SK-N-SH treated with all-trans-retinoic acid at 6 μM for 48 hours (cell line): ENCODE results near the gene DNAAF1.

Source experiments
- ATAC-seq: fragments of 200-7000 bp; cut with Tn5 transposase; 3 replicates; pipeline ENCODE4 v1.9.1; 2020; ENCODE audit warnings: mild to moderate bottlenecking, moderate library complexity
- ARNTL ChIP-seq: fragments of 450-650 bp; formaldehyde crosslinking; IDR thresholded peaks from 2 replicates; pipeline ENCODE4 v1.5.0; 2020; ENCODE audit warnings: low read depth, mild to moderate bottlenecking, moderate library complexity, borderline replicate concordance
- BACH2 ChIP-seq: fragments of 250-450 bp; sonication (Bioruptor Pico); IDR thresholded peaks from 2 replicates; pipeline ENCODE4 v1.9.0; 2021; ENCODE audit warnings: mild to moderate bottlenecking, borderline replicate concordance
- CSDC2 ChIP-seq: fragments of 250-450 bp; sonication (Bioruptor Pico); IDR thresholded peaks from 2 replicates; pipeline ENCODE4 v1.5.0; 2020; ENCODE audit warnings: mild to moderate bottlenecking, moderate library complexity
- ESRRG ChIP-seq: fragments of 250-450 bp; sonication (Bioruptor Pico); IDR thresholded peaks from 2 replicates; pipeline ENCODE4 v1.6.1; 2021; ENCODE audit warnings: mild to moderate bottlenecking
- ISL1 ChIP-seq: fragments of 250-450 bp; sonication (Bioruptor Pico); IDR thresholded peaks from 2 replicates; pipeline ENCODE4 v2.1.2; 2022; ENCODE audit warnings: mild to moderate bottlenecking, moderate library complexity
- OSR1 ChIP-seq: fragments of 250-450 bp; sonication (Bioruptor Pico); IDR thresholded peaks from 2 replicates; pipeline ENCODE4 v1.8.0; 2022; ENCODE audit warnings: moderate library complexity, mild to moderate bottlenecking, inconsistent platforms
- PPARA ChIP-seq: fragments of 250-450 bp; sonication (Bioruptor Pico); IDR thresholded peaks from 2 replicates; pipeline ENCODE4 v1.5.0; 2020; ENCODE audit warnings: mild to moderate bottlenecking, borderline replicate concordance
- RARB ChIP-seq: fragments of 250-450 bp; sonication (Bioruptor Pico); IDR thresholded peaks from 2 replicates; pipeline ENCODE4 v1.8.0; 2021; ENCODE audit warnings: mild to moderate bottlenecking, moderate library complexity
- SNAI2 ChIP-seq: fragments of 250-450 bp; sonication (Bioruptor Pico); IDR thresholded peaks from 2 replicates; pipeline ENCODE4 v1.5.0; 2020; ENCODE audit warnings: mild to moderate bottlenecking, moderate library complexity
- TOX ChIP-seq: fragments of 250-450 bp; sonication (Bioruptor Pico); IDR thresholded peaks from 2 replicates; pipeline ENCODE4 v1.8.0; 2021; ENCODE audit warnings: mild to moderate bottlenecking, moderate library complexity, borderline replicate concordance
- ZC3H10 ChIP-seq: fragments of 250-450 bp; sonication (Bioruptor Pico); IDR thresholded peaks from 2 replicates; pipeline ENCODE4 v1.5.1; 2021; ENCODE audit warnings: mild to moderate bottlenecking, moderate library complexity
- ZFP3 ChIP-seq: fragments of 250-450 bp; sonication (Bioruptor Pico); IDR thresholded peaks from 2 replicates; pipeline ENCODE4 v1.5.0; 2020; ENCODE audit warnings: mild to moderate bottlenecking, moderate library complexity
- ZFP30 ChIP-seq: fragments of 450-650 bp; formaldehyde crosslinking; IDR thresholded peaks from 2 replicates; pipeline ENCODE4 v1.5.0; 2022; ENCODE audit warnings: mild to moderate bottlenecking, moderate library complexity
- ZNF565 ChIP-seq: fragments of 450-650 bp; formaldehyde crosslinking; conservative IDR thresholded peaks from 2 replicates; pipeline ENCODE4 v1.5.0; 2020; ENCODE audit warnings: low read depth, mild to moderate bottlenecking, moderate library complexity
- ZNF70 ChIP-seq: fragments of 450-650 bp; formaldehyde crosslinking; IDR thresholded peaks from 2 replicates; pipeline ENCODE4 v1.5.0; 2020; ENCODE audit warnings: mild to moderate bottlenecking, moderate library complexity
- ZNF8 ChIP-seq: fragments of 450-650 bp; formaldehyde crosslinking; IDR thresholded peaks from 2 replicates; pipeline ENCODE4 v1.5.0; 2020; ENCODE audit warnings: mild to moderate bottlenecking, moderate library complexity
- TF ChIP-seq, protein P1 (sequence below): fragments of 250-450 bp; sonication (Bioruptor Pico); IDR thresholded peaks from 2 replicates; pipeline ENCODE4 v1.5.1; 2021; ENCODE audit warnings: mild to moderate bottlenecking, moderate library complexity
- TF ChIP-seq, protein P2 (sequence below): fragments of 250-450 bp; sonication (Bioruptor Pico); IDR thresholded peaks from 2 replicates; pipeline ENCODE4 v1.5.0; 2020; ENCODE audit warnings: mild to moderate bottlenecking, moderate library complexity
- TF ChIP-seq, protein P3 (sequence below): fragments of 250-450 bp; sonication (Bioruptor Pico); IDR thresholded peaks from 2 replicates; pipeline ENCODE4 v1.8.0; 2021; ENCODE audit warnings: low read depth, mild to moderate bottlenecking, moderate library complexity, borderline replicate concordance
- TF ChIP-seq, protein P4 (sequence below): fragments of 250-450 bp; sonication (Bioruptor Pico); IDR thresholded peaks from 2 replicates; pipeline ENCODE4 v1.5.1; 2020; ENCODE audit warnings: low read depth, mild to moderate bottlenecking, moderate library complexity

Gene DNAAF1

DNA sequence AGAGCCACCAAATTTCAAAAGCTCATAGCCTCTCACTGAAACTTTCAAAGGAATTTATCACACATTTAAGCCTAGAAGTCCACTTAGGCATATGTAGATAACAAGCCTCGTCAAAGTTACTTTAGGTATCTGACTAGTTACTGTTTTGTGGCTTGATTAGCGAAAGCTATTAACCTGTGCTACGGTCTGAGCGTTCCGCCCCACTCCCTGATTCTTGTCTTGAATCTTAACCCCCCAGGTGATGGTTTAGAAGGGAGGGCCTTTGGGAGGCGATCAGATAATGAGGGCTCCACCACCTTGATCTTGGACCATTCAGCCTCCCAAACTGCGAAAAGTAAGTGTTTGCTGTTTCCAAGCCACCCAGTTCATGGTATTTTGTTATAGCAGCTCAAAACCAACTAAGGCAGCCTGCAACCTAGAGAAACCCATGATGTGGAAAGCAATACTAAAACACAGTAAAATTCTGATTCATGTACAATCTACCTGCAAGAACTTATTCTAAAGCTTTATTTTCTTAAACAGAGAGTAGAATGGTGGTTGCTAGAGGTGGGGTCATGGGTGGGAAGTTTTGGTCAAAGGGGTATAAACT, 7.2 kb upstream of the DNAAF1 start (continued):
- TF ChIP-seq ISL1 = no peak
- TF ChIP-seq, protein P1, sequence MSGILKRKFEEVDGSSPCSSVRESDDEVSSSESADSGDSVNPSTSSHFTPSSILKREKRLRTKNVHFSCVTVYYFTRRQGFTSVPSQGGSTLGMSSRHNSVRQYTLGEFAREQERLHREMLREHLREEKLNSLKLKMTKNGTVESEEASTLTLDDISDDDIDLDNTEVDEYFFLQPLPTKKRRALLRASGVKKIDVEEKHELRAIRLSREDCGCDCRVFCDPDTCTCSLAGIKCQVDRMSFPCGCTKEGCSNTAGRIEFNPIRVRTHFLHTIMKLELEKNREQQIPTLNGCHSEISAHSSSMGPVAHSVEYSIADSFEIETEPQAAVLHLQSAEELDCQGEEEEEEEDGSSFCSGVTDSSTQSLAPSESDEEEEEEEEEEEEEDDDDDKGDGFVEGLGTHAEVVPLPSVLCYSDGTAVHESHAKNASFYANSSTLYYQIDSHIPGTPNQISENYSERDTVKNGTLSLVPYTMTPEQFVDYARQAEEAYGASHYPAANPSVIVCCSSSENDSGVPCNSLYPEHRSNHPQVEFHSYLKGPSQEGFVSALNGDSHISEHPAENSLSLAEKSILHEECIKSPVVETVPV (CRISPR knock-in tag) = no peak
- no peak for TF ChIP-seq CSDC2 (CRISPR knock-in tag)
- no peak for TF ChIP-seq ZNF70 (CRISPR knock-in tag)
- TF ChIP-seq TOX (CRISPR knock-in tag) = no peak
- TF ChIP-seq ARNTL (CRISPR knock-in tag) = no peak
- no peak for TF ChIP-seq ESRRG (CRISPR knock-in tag)

DNA sequence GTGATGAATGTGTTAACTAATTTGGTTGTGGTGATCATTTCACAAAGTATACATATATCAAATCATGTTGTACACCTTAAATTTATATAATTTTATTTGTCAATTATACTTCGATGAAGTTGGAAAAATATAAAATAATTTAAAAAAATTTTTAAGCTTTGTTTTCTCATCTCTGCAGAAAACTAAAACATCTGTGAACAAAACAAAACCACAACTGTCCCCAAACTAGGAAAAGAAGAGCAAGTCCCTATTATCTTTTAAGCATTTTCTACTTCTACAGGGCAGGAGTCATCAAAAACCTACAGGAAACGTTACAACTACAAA, 6.6 kb upstream of the DNAAF1 start:
- TF ChIP-seq ZFP30 (CRISPR knock-in tag) = no peak
- TF ChIP-seq ESRRG (CRISPR knock-in tag) = no peak
- TF ChIP-seq, protein P2, sequence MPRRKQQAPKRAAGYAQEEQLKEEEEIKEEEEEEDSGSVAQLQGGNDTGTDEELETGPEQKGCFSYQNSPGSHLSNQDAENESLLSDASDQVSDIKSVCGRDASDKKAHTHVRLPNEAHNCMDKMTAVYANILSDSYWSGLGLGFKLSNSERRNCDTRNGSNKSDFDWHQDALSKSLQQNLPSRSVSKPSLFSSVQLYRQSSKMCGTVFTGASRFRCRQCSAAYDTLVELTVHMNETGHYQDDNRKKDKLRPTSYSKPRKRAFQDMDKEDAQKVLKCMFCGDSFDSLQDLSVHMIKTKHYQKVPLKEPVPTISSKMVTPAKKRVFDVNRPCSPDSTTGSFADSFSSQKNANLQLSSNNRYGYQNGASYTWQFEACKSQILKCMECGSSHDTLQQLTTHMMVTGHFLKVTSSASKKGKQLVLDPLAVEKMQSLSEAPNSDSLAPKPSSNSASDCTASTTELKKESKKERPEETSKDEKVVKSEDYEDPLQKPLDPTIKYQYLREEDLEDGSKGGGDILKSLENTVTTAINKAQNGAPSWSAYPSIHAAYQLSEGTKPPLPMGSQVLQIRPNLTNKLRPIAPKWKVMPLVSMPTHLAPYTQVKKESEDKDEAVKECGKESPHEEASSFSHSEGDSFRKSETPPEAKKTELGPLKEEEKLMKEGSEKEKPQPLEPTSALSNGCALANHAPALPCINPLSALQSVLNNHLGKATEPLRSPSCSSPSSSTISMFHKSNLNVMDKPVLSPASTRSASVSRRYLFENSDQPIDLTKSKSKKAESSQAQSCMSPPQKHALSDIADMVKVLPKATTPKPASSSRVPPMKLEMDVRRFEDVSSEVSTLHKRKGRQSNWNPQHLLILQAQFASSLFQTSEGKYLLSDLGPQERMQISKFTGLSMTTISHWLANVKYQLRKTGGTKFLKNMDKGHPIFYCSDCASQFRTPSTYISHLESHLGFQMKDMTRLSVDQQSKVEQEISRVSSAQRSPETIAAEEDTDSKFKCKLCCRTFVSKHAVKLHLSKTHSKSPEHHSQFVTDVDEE = no peak
- TF ChIP-seq TOX (CRISPR knock-in tag) = no peak
- TF ChIP-seq ZFP3 (CRISPR knock-in tag) = no peak
- no peak for TF ChIP-seq PPARA (CRISPR knock-in tag)
- TF ChIP-seq ZNF8 (CRISPR knock-in tag) = no peak
- no peak for TF ChIP-seq OSR1 (CRISPR knock-in tag)
- TF ChIP-seq RARB (CRISPR knock-in tag) = no peak
- TF ChIP-seq BACH2 (CRISPR knock-in tag) = no peak
- TF ChIP-seq, protein P3, sequence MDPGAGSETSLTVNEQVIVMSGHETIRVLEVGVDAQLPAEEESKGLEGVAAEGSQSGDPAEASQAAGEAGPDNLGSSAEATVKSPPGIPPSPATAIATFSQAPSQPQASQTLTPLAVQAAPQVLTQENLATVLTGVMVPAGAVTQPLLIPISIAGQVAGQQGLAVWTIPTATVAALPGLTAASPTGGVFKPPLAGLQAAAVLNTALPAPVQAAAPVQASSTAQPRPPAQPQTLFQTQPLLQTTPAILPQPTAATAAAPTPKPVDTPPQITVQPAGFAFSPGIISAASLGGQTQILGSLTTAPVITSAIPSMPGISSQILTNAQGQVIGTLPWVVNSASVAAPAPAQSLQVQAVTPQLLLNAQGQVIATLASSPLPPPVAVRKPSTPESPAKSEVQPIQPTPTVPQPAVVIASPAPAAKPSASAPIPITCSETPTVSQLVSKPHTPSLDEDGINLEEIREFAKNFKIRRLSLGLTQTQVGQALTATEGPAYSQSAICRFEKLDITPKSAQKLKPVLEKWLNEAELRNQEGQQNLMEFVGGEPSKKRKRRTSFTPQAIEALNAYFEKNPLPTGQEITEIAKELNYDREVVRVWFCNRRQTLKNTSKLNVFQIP (CRISPR knock-in tag) = no peak
- TF ChIP-seq, protein P4, sequence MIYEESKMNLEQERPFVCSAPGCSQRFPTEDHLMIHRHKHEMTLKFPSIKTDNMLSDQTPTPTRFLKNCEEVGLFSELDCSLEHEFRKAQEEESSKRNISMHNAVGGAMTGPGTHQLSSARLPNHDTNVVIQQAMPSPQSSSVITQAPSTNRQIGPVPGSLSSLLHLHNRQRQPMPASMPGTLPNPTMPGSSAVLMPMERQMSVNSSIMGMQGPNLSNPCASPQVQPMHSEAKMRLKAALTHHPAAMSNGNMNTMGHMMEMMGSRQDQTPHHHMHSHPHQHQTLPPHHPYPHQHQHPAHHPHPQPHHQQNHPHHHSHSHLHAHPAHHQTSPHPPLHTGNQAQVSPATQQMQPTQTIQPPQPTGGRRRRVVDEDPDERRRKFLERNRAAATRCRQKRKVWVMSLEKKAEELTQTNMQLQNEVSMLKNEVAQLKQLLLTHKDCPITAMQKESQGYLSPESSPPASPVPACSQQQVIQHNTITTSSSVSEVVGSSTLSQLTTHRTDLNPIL (CRISPR knock-in tag) = no peak
- no peak for TF ChIP-seq CSDC2 (CRISPR knock-in tag)
- TF ChIP-seq, all 23 proteins: peak for 0
- ATAC-seq = no peak

DNA sequence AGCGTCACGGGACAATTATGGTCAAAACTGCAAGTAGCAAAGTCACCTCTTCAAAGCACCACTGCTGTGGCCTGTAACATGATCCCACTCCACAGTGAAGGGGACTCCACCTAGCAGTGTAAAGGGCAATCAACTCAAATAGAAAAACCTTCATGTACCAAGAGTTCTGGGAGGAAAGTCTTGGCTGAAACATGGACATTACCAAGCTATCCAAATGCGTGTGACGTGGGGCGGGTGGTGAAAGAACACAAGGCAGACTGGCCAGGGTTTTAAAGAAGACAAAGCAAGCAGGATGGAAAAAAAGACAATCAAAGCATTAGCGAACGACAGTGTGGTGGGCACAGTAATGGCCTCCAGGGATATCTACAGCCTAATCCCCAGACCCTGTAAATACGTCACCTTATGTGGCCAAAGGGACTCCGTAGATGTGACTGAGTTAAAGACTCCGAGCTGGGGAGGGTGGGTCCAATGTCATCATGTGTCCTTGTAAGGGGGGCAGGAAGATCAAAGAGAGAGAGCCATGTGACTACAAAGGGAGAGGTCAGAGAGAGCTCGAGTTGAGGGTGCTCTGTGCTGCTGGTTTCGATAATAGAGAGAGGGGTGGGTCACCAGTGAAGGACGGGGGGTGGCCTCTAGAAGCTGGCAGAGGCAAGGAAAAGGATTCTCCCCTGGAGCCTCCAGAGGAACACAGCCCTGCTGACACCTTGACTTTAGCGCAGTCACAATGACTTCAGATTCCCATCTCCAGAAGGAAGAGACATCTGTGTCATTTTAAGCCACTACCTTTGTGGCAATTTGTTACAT, 6.1 kb upstream of the DNAAF1 start:
- no peak for TF ChIP-seq RARB (CRISPR knock-in tag)
- TF ChIP-seq, protein P4 (CRISPR knock-in tag) = no peak
- TF ChIP-seq ZNF565 (CRISPR knock-in tag) = no peak
- TF ChIP-seq ZC3H10 (CRISPR knock-in tag) = no peak
- no peak for TF ChIP-seq ZFP3 (CRISPR knock-in tag)
- TF ChIP-seq CSDC2 (CRISPR knock-in tag) = no peak
- TF ChIP-seq, protein P3 (CRISPR knock-in tag) = no peak
- TF ChIP-seq SNAI2 (CRISPR knock-in tag) = no peak
- ATAC-seq = no peak
